HT-29 (cell line): ENCODE data around the gene ACTA2. TPM values are rescaled to one million over a fixed set of nuclear protein-coding genes. Genes with fewer than 3 reads are reported as not detected.

ENCODE experiments used
- DNase-seq: peaks from one replicate; pipeline ENCODE4 v3.0.0-alpha.2; 2015; ENCODE audit warnings: low spot score
- total RNA-seq: library from RNA; depleted of rRNA; stranded (reverse); fragments of >200 nt; shearing (Covaris generic); gene quantifications from 2 replicates; pipeline ENCODE4 v1.2.3, GENCODE V29; 2014; rRNA removed

Gene ACTA2
- 0.31 and 1.4 TPM in 2 replicates for total RNA-seq

GRCh38 chr10:88952647-88953111 is at the start of gene ACTA2:
ACTA2 (minus strand) TSS chr10:88952773; CDS start chr10:88948930, 3,843 bp downstream.
- DNase-seq, result no peak

- DNase-seq, result no peak
Observed at GRCh38 chr10:89001729-89002072, 49.1 kb upstream of the ACTA2 start.

DNA sequence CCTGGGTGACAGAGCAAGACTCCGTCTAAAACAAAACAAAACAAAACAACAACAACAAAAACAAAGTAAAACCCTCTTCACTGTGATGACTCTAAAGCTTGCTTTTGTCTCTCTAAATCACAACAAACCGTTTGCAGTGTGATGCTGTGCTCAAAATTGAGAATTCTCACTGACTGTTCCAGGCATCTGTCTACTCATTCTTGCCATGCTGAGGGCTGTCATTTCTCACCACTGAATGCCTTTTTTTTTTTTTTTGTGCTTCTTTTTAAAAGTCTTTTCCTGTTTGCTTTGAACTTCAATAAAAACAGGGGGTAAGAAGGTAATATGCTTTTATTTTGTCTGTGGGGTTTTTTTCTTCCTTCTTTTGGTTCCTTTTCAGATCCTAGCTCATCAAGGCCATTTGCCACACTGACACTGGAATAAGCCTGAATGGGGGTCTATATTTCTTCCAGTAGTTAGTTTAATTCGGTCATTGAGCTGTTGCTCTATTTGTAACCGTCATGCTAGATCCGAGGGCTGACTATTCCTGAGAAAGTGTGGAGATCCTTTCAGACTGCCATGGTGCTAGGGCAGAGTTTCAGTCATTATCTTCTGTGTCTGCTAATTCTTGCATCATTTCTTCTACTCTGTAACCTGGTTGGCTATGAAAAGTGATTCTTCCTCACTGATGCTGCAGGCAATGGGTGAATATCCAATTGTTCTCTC is 48.6 kb upstream of the ACTA2 start:
- no peak for DNase-seq

- no peak for DNase-seq
Observed at GRCh38 chr10:88999625-89000024, 47.1 kb upstream of the ACTA2 start.

- no peak for DNase-seq
Observed at GRCh38 chr10:88996927-88997326, 44.4 kb upstream of the ACTA2 start.

DNA sequence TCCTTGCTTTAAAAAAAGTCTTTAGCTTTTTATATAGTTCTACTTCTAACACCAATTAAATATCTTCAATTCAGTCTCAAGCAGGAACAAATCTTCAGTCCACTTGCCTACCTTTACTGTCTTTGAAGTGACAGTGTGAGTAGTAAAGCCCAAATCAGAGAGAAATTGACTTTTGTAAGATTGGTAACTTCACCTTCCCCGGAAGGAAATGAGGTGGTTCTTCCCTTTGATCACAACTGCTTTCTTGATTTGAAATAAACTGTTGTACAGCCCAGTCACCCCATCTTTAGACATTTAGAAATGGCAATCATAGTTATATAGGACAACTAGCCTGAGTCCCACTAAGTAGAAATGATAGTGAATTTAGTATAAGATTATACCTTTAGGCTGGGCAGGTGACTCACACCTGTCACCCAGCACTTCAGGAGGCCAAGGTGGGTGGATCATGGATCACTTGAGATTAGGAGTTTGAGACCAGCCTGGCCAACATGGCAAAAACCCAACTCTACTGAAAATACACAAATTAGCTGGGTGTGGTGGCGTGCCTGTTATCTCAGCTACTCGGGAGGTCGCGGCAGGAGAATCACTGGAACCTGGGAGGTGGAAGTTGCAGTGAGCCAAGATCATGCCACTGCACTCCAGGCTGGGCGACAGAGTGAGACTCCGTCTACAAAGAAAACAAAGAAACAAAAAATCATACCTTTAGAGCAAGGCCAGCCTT is 42.7 kb upstream of the ACTA2 start:
- no peak for DNase-seq

- no peak for DNase-seq
Observed at GRCh38 chr10:88994019-88994418, 41.4 kb upstream of the ACTA2 start.

GRCh38 chr10:88992921-88993524 is 40.5 kb upstream of the ACTA2 start:
- no peak for DNase-seq

GRCh38 chr10:88991899-88992320 is 39.3 kb upstream of the ACTA2 start:
- no peak for DNase-seq

GRCh38 chr10:88991161-88991898 is 38.8 kb upstream of the ACTA2 start:
- DNase-seq, result peak; percentile 52

GRCh38 chr10:88990384-88991160 is 38.0 kb upstream of the ACTA2 start, which contains the start of gene FAS:
FAS (plus strand) TSS chr10:88990798; CDS start chr10:88990877, 79 bp downstream.
- peak; percentile 67 for DNase-seq

GRCh38 chr10:88989824-88990383 is 37.3 kb upstream of the ACTA2 start:
- no peak for DNase-seq

- no peak for DNase-seq
Observed at GRCh38 chr10:88989423-88989822, 36.9 kb upstream of the ACTA2 start.

GRCh38 chr10:88987840-88988239 is 35.3 kb upstream of the ACTA2 start:
- no peak for DNase-seq

DNA sequence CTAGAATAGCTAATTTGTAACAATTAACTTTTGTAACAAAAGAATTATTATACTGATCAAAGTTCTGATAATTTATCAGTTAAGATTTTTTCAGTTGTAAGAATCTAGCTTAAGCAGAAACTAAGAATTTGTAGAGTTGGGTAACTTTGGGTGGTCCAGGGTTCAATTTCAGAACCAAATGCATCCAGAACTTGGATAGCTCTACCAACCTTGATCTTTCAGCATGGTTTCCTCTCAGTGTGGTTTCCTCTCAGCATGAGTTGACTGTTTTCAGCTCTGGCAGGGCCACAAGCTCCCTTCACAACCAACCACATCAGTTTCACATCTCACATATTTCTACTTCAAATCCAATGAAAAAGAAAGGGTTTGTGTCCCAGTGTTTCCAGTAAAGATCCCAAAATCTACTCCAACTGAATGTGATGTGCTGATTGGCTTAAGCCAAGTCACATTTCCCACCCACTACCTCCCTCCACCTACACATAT is 34.7 kb upstream of the ACTA2 start:
- no peak for DNase-seq

- peak; percentile 73 for DNase-seq
Observed at GRCh38 chr10:88986549-88987242, 34.1 kb upstream of the ACTA2 start.

- no peak for DNase-seq
Observed at GRCh38 chr10:88984525-88984924, 32.0 kb upstream of the ACTA2 start.

DNA sequence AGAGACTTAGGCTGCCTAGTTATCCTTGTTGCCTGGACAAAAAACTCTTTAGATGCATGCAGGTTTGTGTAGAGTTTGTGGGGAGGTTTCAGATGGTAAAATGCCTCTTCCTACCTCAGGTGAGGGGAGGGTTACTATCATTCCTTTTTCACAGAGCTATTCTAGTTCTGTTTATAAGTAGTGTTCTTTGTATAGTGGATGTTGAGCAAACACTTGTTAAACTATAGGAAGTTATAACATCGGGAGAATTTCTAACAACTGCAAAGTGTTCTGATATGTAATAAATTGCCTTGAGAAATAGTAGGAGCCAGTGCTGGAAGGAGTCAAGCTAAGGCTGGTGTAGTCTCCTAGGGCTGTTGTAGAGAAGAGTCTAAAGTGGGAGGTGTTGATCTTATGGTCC is 31.4 kb upstream of the ACTA2 start:
- no peak for DNase-seq

GRCh38 chr10:88983206-88983605 is 30.6 kb upstream of the ACTA2 start:
- DNase-seq, result no peak

DNA sequence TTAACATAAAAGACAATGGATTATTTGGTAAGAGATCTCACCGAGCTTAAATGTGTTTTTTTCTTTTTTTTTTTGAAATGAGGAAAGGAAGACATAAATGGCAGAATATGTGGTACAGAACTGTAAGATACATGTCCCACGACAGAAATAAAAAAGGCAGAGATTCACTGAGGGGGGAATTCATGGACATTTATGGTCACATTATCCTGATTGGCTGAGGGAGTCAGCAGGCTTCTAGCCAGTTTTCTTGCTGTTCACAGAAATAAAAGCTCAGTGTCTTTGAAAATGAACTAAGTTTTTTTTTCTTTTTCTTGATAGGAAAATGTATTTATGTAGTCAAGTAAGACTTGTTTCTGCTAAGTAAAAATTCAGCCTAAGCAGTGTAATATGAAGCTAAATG is 29.8 kb upstream of the ACTA2 start:
- no peak for DNase-seq
